ENCODE results near the gene FITM1.

FITM1 gene

GRCh38 chr14:24136684-24137528, 6.4 kb downstream of the FITM1 start:
- no peak for TF ChIP-seq CTCF (conservative IDR thresholded peaks at IDR 0.05; ENCODE audit: low read depth)
- POLR2A ChIA-PET (ENCODE audit: low non-redundant PET): interaction anchor here (0.6 to 2.6 kb wide), 2 partner anchors 10 to 23 kb away, joined by 3 to 12 read pairs; partner anchors contain the start of genes DCAF11, NRL and RNF31
- peak overlapping the region; percentile 96 for H3K27ac ChIP-seq
- CTCF ChIA-PET: interaction anchor here (0.6 to 1.4 kb wide), 4 partner anchors 10 to 29 kb away, joined by 4 to 7 read pairs (median 4); partner anchors contain the start of genes IRF9, PSME2 and RNF31
- DNase-seq (ENCODE audit: low spot score): no peak

- ChIA-PET CTCF (interaction anchor here (0.5 to 1.4 kb wide), 6 partner anchors 9 to 36 kb away, joined by 3 to 5 read pairs (median 4); partner anchors contain the start of genes PSME2 and RNF31), POLR2A (ENCODE audit: low non-redundant PET) (interaction anchor here (0.6 to 2.6 kb wide), 4 partner anchors 9 to 24 kb away, joined by 3 to 12 read pairs (median 4); partner anchors contain the start of genes DCAF11, IRF9, NRL and PSME2)
- no peak for DNase-seq (ENCODE audit: low spot score)
- H3K27ac ChIP-seq: peak overlapping the region; percentile 96
- no peak for TF ChIP-seq CTCF (conservative IDR thresholded peaks at IDR 0.05; ENCODE audit: low read depth)
Measured at GRCh38 chr14:24137529-24138395, 7.3 kb downstream of the FITM1 start.

GRCh38 chr14:24138396-24139271, 8.2 kb downstream of the FITM1 start:
- no peak for DNase-seq (ENCODE audit: low spot score)
- no peak for TF ChIP-seq CTCF (conservative IDR thresholded peaks at IDR 0.05; ENCODE audit: low read depth)
- CTCF ChIA-PET: interaction anchor here (0.5 to 1.4 kb wide), 5 partner anchors 11 to 1217 kb away, joined by 3 to 4 read pairs (median 4); no protein-coding TSS in a partner anchor
- POLR2A ChIA-PET (ENCODE audit: low non-redundant PET): interaction anchor here (0.8 to 1.3 kb wide), 2 partner anchors 8 to 23 kb away, joined by 3 to 4 read pairs; partner anchors contain the start of genes IRF9, PSME2 and RNF31
- H3K27ac ChIP-seq: peak overlapping the region; percentile 96

- CTCF ChIA-PET: interaction anchor here (0.5 kb wide), 1 partner anchor 1218 kb away, joined by 4 read pairs; no protein-coding TSS in a partner anchor
- POLR2A ChIA-PET (ENCODE audit: low non-redundant PET): no interaction called here
- peak overlapping the region; percentile 96 for H3K27ac ChIP-seq
- DNase-seq (ENCODE audit: low spot score): no peak
- no peak for TF ChIP-seq CTCF (conservative IDR thresholded peaks at IDR 0.05; ENCODE audit: low read depth)
Measured at GRCh38 chr14:24139272-24139934, 8.9 kb downstream of the FITM1 start.

- POLR2A ChIA-PET (ENCODE audit: low non-redundant PET): interaction anchor here (0.5 to 1.2 kb wide), 6 partner anchors 11 to 589 kb away, joined by 3 to 7 read pairs (median 4); partner anchors contain the start of genes PCK2, TINF2 and ZFHX2
- DNase-seq (ENCODE audit: low spot score): peak; percentile 98
- H3K27ac ChIP-seq: peak within 1 kb of the TSS; percentile 96
- CTCF ChIA-PET: interaction anchor here (0.6 kb wide), 2 partner anchors 14 to 185 kb away, joined by 3 read pairs; no protein-coding TSS in a partner anchor
- no peak for TF ChIP-seq CTCF (conservative IDR thresholded peaks at IDR 0.05; ENCODE audit: low read depth)
Measured at GRCh38 chr14:24141097-24141880, 10.8 kb downstream of the FITM1 start, which contains the start of gene EMC9. TSS of gene EMC9 (minus strand) at chr14:24141591. CDS start at chr14:24141304, 287 bp downstream.

Measured in RWPE1 (cell line).